Activated CD8-positive, alpha-beta memory T cell treated with anti-CD3 and anti-CD28 coated beads, Interleukin-2, amount 50 U/mL, for 24 hours (primary cell): ENCODE measurements around the gene DAO.

Experiments used
- DNase-seq: peaks from one replicate; pipeline ENCODE4 v3.0.0-alpha.2; 2020; ENCODE audit errors: extremely low read depth

DAO gene

DNA sequence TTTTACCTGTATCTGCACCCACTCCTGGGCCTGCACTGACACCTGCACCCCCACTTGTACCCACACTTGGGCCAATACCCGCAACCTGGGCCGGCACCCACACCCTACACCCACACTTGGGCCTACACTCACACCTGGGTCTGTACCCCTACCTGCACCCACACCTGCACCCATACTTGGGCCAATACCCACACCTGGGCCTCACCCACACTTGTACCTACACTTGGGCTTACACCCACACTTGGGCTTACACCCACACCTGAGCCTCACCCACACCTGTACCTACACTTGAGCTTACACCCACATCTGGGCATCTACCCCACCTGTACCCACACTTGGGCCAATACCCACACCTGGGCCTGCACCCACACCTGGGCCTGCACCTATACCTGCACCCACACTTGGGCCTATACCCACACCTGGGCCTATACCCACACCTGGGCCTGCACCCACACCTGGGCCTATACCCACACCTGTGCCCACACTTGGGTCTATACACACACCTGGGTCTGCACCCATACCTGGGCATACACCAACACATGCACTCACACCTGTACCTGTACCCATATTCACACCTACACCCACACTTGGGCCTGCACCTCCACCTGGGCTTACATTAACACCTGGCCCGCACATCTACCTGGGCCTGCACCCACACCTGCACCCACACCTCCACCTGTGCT lies 39.2 kb downstream of the DAO start:
- no peak for DNase-seq

DNA sequence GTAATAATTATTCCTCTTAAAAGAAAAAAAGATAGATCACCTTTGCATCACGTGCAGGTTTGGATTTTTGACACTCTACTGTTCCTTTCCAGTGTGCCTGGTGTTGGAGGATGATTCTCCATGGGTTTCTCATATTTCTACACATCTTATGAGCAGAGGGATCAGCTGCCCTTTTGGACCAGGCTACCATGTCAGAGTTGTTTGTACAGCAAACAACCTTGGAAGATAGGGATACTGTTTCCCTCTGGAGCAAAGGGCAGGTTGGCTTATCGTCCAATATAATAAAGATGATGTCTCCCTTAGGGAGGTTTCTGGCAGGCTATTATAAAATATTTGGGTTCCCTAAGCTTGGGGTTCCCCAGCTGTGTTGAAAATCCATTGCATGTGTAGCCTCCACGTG lies 42.1 kb downstream of the DAO start:
- DNase-seq: no peak

DNA sequence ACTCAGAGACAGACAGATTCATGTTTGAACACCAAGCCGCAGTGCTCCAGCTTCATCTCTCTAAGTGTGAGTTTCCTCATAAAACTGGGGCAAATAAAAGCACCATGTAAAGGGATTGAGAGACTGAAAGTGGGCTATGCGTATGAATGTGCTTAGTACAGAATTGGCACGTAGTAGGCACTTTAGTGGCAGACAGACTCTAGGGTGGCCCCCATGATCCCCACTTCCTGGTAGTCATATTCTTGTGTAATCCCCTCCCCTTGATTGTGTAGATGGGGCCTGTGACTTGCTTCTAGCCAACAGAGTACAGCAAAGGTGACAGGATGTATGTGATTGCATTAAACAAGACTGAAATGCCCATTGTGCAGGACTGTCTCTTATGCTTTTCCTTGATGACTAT lies 43.0 kb downstream of the DAO start:
- no peak for DNase-seq

DNA sequence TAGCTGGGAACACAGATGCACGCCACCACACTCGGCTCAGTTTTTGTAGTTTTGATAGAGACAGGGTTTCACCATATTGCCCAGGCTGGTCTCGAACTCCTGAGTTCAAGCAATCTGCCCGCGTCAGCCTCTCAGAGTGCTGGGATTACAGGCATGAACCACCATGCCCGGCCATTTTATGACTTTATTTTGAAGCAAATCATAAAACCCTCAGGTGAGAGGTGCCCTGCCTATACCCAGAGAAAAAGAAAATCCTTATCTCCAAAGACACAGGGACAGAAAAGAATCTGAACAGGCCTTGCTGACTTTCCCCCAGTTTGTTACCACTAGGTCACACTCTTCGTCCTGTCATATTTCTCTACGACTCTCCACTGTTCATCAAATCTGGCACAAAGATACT lies 48.8 kb downstream of the DAO start:
- no peak for DNase-seq

DNA sequence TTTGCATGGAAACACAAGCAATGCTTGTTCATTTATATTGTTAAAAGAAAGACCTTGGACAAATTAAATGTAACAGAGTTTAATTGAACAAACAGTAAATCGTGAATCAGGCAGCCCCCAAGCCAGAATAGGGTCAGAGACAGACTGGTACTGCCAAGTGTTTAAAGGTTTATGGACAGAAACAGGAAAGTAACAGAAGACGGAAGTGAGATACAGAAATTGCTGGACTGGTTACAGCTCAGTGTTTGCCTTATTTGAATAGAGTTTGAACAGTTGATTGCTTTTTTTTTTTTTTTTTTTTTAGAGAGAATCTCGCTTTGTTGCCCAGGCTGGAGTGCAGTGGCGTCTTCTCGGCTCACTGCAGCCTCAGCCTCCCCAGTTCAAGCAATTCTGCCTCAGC lies 50.3 kb downstream of the DAO start:
- no peak for DNase-seq

DNA sequence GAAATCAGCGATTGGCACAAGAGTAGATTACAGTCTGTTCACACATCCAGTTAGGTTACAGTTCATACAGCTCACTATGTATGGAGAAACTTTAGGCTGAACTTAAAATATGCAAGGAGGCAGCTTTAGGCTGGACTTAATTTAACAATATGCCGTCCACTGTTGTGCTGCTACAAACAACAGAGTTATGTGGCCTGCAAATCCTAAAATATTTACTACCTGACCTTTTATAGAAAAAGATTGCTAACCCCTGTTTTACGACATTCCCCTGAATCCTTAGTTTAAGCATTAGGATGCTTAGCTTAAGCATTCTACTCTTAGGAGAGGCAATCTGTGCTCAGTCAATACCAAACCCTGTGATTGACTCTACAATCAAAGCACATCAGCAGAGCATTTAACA lies 50.9 kb downstream of the DAO start:
- no peak for DNase-seq

DNA sequence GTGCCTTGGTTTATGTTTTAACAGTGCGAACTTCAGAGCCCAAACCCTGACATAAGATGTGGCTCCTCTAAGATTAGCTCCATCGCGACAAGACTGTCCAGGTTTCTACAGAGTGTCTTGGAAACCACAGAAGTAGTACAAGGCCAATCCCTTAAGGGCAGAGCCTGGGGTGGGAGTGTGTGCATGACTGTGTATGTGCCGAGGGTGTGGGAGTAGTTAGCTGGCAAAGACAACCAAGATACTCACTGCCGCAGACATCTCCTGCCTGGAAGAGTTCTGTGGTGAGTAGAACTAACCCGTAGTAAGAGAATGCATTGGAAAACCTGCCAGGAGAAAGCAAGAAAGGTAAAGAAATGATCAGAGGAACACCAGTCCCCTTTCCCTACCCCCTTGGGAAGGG lies 54.1 kb downstream of the DAO start:
- DNase-seq: no peak

DNA sequence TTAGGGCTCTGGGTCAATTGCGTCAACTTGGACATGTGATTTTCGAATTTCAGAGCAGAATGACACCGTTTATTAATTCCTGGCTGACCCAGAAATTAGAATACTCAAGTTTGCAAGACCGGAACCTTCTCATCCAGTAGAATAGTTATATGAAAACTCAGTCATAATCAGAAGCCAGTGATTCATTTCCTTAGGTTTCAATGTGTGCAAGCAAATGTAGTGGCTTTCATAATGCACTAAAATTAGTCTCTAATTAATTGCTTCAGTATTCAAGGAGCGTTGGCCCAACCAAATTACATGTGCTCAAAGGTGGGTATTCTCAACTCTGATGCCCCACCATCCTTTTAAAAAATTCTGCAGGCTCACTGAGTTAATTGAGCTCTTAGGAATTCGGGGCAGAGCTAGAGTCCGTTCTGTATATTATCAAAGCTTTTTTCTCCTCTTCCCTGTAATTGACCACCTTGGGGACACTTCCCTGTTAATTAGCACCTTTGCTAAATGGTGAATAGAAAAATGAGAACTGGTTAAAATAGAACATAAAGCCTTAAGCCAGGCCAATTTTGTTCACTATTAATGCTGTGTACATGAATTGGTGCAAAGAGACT lies 55.4 kb downstream of the DAO start:
- DNase-seq: no peak

DNA sequence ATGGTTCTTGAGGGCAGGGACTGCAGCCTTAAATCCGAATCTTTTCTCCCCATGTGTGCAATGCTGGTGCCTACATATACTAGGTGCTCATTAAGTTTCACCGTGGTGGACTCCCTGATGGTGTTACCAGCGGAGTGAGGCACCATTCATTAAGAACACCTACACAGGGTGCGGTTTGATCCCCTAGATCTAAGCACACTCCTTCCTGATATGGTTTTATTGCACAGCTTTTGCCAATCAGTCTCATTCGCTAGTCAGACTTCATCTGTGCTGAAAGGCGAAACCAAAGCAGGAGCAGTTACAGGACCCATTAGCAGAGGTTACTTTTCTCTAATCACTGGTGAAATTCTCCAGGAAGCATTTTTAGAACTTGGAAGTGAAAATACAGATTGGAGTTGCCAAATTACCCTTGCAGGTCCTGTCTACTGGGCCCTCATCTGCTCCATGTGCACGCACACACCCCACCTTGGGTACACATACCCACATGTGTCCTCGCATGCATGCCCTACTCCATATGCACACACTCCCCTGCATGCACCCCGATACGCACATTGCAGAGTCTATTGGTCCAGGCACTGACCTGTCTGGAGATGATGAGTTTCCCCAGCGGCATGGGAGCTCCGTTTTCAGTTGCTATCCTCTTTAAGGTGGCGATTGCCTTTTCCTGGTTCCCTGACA lies 58.5 kb downstream of the DAO start:
- DNase-seq: no peak

DNA sequence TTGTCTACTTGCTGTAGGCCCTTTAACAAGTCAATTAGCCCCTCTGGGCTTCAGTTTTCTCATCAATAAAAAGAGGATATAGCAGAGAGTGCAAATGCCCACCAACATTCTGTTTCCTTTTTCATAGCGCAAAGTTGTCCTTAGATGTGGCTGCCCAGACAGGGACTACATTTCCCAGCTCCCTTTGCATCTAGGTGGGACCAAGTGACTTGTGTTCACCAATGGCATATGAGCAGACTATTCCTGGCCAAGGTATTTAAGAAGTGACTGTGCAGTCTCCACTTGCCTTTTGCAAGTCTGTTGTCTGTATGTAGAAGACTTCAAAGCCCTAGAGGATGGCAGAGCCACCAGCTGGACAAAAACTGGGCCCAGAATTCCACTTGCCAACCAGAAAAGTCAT lies 59.7 kb downstream of the DAO start:
- DNase-seq: no peak

DNA sequence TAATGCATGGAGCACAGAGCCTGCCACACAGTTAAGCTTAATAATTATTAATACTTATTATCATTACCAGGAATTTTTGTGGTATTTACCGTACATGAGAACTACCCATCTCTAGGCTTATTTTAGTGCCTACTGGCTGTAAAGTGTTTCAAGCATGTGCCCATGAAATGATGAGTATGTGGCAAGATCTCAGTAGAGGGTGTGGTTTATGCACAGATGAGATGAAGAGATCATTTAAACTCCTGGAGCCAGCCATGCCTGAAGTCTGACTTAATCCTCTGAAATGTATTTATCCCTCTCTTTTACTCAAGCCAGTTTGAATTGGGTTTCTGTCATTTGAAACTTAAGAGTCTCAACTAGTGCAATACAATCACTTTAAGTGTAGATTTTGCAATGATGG lies 60.2 kb downstream of the DAO start:
- DNase-seq: no peak

DNA sequence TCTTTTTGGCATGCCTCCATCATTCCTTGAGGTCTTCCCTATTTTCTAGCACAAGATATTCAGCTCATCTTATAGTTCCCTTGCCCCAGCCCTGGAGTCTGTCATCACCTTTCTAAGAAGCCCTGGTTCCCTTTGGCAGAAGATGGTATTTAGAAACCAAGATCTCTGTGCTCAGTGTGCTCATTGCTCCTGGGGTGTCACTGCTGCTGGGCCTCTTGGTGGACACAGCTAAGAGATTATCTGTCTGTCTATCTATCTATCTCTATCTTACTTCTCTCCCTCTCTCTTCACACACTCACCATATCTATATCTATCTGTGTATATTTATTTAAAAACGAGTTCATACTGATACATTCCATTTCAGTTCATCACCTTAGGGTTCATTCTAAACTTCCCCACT lies 67.2 kb downstream of the DAO start:
- no peak for DNase-seq

DNA sequence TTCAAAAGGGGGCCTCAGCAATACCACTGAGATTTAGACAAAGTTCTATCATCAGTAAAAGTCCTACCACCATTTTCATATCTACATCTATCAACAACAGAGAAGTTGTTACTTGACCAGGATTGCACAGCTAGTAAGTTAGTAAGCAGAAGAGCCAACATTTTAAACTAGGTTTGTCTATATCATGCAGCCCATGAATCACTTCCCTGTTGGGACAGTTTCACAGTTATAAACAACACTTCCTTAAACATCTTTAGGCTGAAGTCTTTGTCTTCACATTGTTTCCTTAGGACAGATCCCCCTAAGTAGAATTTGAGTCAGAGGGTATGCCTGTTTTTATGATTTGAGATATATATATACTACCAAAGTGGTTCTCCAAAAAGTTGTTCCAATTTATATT lies 68.5 kb downstream of the DAO start:
- DNase-seq: no peak

DNA sequence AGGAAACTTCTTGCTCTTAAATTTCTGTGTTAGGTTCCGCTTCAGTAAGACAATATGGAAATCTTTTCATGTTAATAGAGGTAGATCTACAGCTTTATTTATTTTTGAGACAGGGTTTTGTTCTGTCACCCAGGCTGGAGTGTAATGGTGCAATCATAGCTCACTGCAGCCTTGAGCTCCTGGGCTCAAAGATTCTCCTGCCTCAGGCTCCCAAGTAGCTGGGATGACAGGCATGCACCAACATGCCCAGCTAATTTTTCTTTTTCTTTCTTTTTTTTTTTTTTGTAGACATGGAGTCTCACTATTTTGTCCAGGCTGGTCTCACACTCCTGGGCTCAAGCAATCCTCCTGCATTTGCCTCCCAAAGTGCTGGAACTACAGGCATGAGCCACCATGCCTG lies 70.1 kb downstream of the DAO start:
- DNase-seq: no peak
